ENCODE data around the gene PGPEP1. TPM values are rescaled to one million over a fixed set of nuclear protein-coding genes. Genes with fewer than 3 reads are reported as not detected.

The PGPEP1 gene
- total RNA-seq, 2 donors from 2014 or later: 42.8 to 48.6 TPM

DNA sequence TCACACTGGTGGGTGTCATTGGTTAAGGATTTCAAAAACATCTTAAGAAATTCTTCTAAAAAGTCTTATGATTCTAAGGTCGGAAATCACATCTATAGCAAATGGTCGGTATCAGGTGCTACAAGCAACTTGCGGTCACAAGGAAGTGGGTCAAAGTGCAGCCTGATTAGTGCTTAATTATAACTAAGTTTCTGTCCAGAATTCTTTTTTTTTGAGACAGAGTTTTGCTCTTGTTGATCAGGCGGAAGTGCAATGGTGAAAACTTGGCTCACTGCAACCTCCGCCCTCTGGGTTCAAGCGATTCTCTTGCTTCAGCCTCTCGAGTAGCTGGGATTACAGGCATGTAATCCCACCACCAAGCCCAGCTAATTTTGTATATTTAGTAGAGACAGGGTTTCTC, 44.4 kb downstream of the PGPEP1 start:
- intact Hi-C loops (cut with DNase I): loop anchor here in 1 of 2 donors (10.0 kb wide), 1 partner anchor 660 kb away; no protein-coding TSS in a partner anchor
- no peak for DNase-seq (ENCODE audit: low spot score)

DNA sequence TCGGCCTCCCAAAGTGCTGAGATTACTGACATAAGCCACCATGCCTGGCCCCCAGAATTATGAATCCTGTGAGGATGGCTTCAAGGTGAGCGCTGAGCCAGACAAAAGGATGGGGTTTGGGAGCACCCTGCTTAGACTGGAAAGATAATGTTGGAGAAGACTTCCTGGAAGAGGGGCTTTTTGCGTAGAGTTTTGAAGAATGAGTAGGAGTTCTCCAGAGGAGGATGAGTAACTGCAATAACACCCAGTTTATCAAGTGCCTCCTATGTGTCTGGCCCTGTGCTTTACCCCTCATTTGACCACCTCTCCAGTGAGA, 44.9 kb downstream of the PGPEP1 start:
- intact Hi-C loops (cut with DNase I): loop anchor here in 1 of 2 donors (10.0 kb wide), 1 partner anchor 661 kb away; no protein-coding TSS in a partner anchor
- no peak for DNase-seq (ENCODE audit: low spot score)

GRCh38 chr19:18385675-18386542, 45.5 kb downstream of the PGPEP1 start, which contains the start of gene GDF15:
GDF15 (plus strand) TSS chr19:18386158; CDS start chr19:18386190, 32 bp downstream.
- DNase-seq (ENCODE audit: low spot score): peak; percentile 89
- intact Hi-C loops (cut with DNase I): loop anchor here in 1 of 2 donors (10.0 kb wide), 1 partner anchor 661 kb away; no protein-coding TSS in a partner anchor

- intact Hi-C loops (cut with DNase I): loop anchor here in 1 of 2 donors (10.0 kb wide), 1 partner anchor 662 kb away; no protein-coding TSS in a partner anchor
- DNase-seq (ENCODE audit: low spot score): no peak
These were observed 46.3 kb downstream of the PGPEP1 start for GRCh38 chr19:18386543-18387271.

DNA sequence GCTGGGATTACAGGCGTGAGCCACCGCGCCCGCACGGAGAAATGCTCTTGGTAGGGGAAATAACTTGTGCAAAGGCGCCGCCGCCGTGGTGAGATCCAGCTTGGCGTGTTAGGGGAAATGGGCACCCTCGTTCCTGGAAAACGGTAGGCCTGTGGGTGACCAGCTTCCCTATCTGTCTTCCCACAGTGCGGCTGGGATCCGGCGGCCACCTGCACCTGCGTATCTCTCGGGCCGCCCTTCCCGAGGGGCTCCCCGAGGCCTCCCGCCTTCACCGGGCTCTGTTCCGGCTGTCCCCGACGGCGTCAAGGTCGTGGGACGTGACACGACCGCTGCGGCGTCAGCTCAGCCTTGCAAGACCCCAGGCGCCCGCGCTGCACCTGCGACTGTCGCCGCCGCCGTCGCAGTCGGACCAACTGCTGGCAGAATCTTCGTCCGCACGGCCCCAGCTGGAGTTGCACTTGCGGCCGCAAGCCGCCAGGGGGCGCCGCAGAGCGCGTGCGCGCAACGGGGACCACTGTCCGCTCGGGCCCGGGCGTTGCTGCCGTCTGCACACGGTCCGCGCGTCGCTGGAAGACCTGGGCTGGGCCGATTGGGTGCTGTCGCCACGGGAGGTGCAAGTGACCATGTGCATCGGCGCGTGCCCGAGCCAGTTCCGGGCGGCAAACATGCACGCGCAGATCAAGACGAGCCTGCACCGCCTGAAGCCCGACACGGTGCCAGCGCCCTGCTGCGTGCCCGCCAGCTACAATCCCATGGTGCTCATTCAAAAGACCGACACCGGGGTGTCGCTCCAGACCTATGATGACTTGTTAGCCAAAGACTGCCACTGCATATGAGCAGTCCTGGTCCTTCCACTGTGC, 47.9 kb downstream of the PGPEP1 start:
- peak; percentile 95 for DNase-seq (ENCODE audit: low spot score)
- intact Hi-C loops (cut with DNase I): loop anchor here in 1 of 2 donors (10.0 kb wide), 1 partner anchor 664 kb away; no protein-coding TSS in a partner anchor

DNA sequence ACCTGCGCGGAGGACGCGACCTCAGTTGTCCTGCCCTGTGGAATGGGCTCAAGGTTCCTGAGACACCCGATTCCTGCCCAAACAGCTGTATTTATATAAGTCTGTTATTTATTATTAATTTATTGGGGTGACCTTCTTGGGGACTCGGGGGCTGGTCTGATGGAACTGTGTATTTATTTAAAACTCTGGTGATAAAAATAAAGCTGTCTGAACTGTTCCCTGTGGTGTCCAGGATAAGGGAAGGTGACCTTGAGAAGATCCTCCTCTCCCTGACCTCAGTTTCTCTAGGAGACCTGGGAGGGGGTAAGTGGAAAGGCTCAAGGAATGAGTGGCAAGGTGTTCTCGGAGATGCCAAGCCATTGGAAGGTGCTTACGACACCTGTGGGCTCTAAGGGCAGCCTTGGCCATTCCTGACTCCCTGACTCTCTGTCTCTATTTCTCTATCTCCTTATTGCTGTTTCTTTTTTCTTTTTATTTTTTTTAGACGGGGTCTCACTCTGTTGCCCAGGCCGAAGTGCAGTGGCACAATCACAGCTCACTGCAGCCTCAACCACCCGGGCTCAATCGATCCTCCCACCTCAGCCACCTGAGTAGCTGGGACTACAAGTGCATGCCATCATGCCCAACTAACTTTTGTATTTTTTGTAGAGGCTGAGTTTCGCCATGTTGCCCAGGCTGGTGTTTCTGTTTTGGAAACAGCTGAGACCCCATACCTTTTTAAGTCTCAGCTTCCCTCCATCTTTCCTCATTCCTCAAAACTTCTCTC, 48.7 kb downstream of the PGPEP1 start:
- intact Hi-C loops (cut with DNase I): loop anchor here in 1 of 2 donors (10.0 kb wide), 1 partner anchor 664 kb away; no protein-coding TSS in a partner anchor
- no peak for DNase-seq (ENCODE audit: low spot score)

GRCh38 chr19:18389726-18390064, 49.3 kb downstream of the PGPEP1 start:
- intact Hi-C loops (cut with DNase I): loop anchor here in 1 of 2 donors (10.0 kb wide), 1 partner anchor 665 kb away; no protein-coding TSS in a partner anchor
- no peak for DNase-seq (ENCODE audit: low spot score)

DNA sequence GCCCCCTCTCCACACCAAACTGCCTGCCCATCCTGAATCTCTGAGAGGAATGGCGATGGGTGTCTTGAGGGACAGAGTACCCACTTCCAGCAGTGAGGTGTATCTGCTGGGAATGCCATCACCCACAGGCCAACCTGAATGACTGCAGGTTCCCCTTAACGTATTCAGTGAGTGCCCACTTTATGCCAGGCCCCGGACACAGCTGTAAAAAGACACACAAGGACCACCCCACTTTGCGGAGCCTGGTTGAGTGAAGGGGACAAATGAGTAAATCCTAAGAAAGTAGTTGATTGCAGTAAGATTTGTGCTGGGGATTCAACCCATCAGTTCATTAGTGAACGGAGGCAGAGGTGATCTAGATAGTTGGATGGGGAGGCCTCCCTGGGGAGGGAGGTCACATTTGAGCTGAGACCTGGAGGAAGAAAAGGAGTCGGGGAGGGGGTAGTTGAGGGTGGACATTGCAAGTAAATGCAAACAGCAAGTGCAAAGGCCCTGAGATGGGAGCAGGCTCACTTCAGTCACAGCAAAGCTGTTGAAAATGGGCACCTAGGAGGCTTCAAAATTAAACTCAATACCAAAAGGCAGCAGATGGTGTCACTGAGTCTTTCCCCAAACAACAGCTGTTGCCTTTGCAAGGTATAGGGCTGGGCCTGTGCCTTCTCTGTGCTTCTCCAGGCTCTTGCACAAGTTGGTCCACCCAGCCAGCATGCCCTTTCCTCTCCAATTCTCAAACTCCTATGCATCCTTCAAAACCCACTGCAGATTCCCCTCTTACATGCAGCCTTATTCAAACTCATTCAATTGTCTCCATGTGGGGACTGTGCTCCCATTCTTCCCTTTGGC, 49.9 kb downstream of the PGPEP1 start:
- intact Hi-C loops (cut with DNase I): no loop called here

GRCh38 chr19:18391509-18392075, 51.2 kb downstream of the PGPEP1 start:
- intact Hi-C loops (cut with DNase I): no loop called here
- no peak for DNase-seq (ENCODE audit: low spot score)

More for the DNA sequence above, 49.9 kb downstream of the PGPEP1 start:
- no peak for DNase-seq (ENCODE audit: low spot score)

DNA sequence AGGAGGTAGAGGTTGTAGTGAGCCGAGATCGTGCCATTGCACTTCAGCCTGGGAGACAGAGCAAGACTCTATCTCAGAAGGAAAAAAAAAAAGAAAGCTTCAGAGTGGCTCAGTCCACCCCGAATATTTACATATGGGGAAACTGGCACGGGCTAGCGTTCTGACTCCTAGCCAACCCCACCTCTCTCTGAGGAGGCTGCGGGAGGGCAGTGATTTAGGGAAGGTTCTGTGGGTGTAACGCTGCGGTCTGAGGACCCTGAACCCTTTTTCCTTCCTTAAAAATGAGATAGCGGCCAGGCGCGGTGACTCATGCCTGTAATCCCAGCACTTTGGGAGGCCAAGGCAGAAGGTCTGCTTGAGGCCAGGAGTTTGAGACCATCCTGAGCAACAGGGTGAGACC, 52.0 kb downstream of the PGPEP1 start:
- intact Hi-C loops (cut with DNase I): no loop called here
- peak; percentile 87 for DNase-seq (ENCODE audit: low spot score)

GRCh38 chr19:18392926-18393325, 52.5 kb downstream of the PGPEP1 start:
- intact Hi-C loops (cut with DNase I): no loop called here
- DNase-seq (ENCODE audit: low spot score): no peak

DNA sequence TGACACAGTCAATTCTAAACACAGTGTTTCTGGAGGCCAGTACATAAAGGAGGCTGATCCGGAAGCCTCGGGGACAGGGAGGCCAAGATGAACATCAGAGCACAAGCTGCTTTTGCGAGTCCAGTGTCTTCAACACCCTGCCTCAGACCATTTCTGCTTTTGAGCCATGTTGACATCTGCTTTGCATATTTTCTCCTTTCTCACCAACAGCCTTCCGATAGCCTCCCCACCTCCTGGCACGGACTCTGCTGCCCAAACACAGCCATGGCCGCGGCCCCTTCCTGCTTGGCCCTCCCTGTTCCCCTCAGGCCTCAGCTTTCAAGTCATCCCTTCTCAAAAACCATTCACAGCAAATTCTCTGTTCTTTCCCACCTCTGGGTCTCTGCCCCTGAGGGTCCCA, 53.4 kb downstream of the PGPEP1 start:
- intact Hi-C loops (cut with DNase I): no loop called here

DNA sequence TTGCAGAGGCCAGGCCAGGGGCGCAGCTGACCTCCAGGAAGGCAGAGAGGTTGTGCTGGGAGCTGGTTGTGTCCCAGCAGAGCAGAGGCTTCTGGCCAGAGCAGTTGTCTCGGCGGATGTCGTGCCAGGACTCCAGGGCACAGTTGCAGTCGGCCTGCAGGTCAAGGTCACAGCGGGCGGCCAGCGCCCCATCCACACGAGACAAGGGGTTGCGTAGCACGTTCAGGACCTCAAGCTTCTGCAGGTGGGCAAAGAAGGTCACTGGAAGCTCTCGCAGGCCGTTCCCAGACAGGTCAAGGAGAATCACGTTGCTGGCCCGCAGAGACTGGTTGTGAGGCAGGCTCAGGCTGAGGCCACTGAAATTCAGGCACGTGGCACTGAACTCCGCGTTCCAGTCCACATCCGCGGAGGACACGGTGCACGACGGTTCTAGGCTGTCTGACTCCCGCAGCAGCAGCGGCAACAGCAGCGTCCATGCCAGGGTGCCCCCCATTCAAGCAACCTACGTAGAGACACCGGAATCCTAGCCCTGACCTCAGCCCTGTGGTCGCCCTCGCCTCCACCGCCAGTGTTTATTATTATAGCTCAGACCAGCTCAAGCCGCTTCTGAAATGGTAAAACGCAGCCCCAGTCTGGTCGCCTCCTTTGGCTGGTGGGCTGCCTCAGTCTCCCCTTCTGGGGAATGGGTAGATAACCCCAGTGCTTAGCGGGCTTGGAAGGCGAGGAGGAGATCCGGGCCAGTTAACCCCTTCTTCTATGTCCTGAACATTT, 56.3 kb downstream of the PGPEP1 start:
- intact Hi-C loops (cut with DNase I): no loop called here
- no peak for DNase-seq (ENCODE audit: low spot score)

More for the DNA sequence above, 53.4 kb downstream of the PGPEP1 start:
- DNase-seq (ENCODE audit: low spot score): no peak

DNA sequence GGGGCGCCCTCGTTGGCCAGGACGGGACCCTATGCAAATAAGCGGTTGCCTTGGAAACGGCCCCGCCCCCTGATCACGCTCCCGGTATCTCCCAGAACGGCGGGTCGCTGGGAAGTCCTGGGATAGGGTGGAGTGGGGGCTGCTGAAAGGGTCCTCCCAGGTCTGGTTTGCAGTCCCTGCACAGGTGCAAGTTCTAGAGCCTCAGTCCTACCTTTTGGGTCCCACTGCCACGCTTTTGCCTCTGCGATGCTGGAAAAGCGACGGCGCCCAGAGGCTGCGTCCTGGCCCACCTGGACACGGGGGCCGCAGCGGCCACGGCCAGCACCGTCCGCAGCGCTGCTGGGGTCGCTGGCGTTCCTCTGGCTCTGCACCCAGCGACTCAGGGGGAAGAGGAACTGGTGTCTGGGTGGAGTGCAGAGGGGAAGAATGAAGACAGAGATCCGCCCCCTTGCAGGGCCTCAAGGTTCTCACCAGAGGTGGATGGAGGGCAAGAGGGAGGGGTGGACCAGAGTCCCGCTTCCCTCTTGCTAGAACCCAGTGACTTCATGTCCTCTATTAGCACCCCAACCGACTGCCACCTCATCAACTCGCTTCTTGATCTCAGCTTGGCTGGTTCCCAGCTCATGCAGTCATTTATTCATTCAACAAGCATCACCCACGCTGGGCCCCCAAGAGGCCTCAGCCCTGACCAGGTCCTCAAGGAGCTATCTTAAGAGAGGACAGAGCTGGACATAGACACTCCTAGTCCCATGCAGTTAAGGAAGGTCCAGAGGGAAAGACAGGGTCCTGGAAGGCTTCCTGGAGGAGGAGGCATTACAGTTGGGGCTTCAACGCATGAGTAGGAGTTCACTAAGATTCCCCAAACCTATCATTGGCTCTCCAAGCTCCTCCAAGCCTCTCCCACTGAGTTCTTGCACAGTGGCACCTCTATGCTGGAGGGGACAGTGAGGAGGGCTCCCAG, 57.1 kb downstream of the PGPEP1 start, which contains the start of gene LRRC25:
Gene LRRC25 (minus strand): TSS at position 381 of the 961 bp plus-strand sequence. CDS start 659 bp downstream, outside the sequence.
- peak; percentile 88 for DNase-seq (ENCODE audit: low spot score)
- intact Hi-C loops (cut with DNase I): no loop called here

GRCh38 chr19:18399008-18399407, 58.6 kb downstream of the PGPEP1 start:
- no peak for DNase-seq (ENCODE audit: low spot score)
- intact Hi-C loops (cut with DNase I): no loop called here
